Thyroid gland (tissue), 4 donors: ENCODE measurements around the gene HSPB2. TPM values are rescaled to one million over a fixed set of nuclear protein-coding genes. Genes with fewer than 3 reads are reported as not detected.

ENCODE experiments used
- DNase-seq, 2 donors: peaks; one replicate each; pipeline ENCODE4 v3.0.0-alpha.2; 2019
- H3K27ac ChIP-seq, 3 donors: fragments of 200-600 bp; sonication (generic); 1 replicate in 2 of 3; 2 replicates in 1 of 3; pipeline ENCODE4 v1.5.1; 2016 to 2019; ENCODE audit warnings: mild to moderate bottlenecking in 1 of 3, moderate library complexity in 1 of 3
- H3K27me3 ChIP-seq: fragments of 200-600 bp; sonication (generic); one replicate; pipeline ENCODE4 v1.5.1; 2019
- H3K36me3 ChIP-seq, 2 donors: fragments of 200-600 bp; sonication (generic); one replicate each; pipeline ENCODE4 v1.5.1; 2016 to 2019
- H3K4me1 ChIP-seq, 2 donors: fragments of 200-600 bp; sonication (generic); one replicate each; pipeline ENCODE4 v1.5.1; 2017 to 2019
- H3K4me3 ChIP-seq, 3 donors: fragments of 200-600 bp; sonication (generic); replicated peaks in 1 of 3; 1 replicate in 2 of 3; 2 replicates in 1 of 3; pipeline ENCODE4 v1.5.1; 2016; ENCODE audit warnings: mild to moderate bottlenecking in 1 of 3
- H3K9me3 ChIP-seq: fragments of 200-600 bp; sonication (generic); one replicate; pipeline ENCODE4 v1.5.1; 2017
- POLR2A ChIP-seq, 2 donors: fragments of 450-650 bp; IDR thresholded peaks; one replicate each; pipeline ENCODE4 v1.6.1; 2017; ENCODE audit warnings: antibody characterized with exemption in 2 of 2, mild to moderate bottlenecking in 2 of 2, moderate library complexity in 1 of 2
- WGBS, 2 donors: methylation state at CpG; one replicate each; pipeline ENCODE4 v1.1.5; 2017; 5-methylcytosine and 5-hydroxymethylcytosine counted together
- intact Hi-C: fragments of 100-400 bp; cut with DNase I; formaldehyde crosslinking; loops from one replicate; pipeline ENCODE4 v1.15.1; 2023
- total RNA-seq, 4 donors: library from RNA; depleted of rRNA; stranded (reverse); fragments of >200 nt; gene quantifications; one replicate each; pipeline ENCODE4 v1.2.3, GENCODE V29; 2016
- TF ChIP-seq, protein P1 (sequence below), 6 experiments: fragments of 200-600 bp in 3 of 6; fragments of 450-650 bp in 3 of 6; sonication (generic) in 3 of 6; IDR thresholded peaks; one replicate each; pipeline ENCODE4 v1.5.1; 2016 to 2019; ENCODE audit warnings: antibody characterized with exemption in 6 of 6, mild to moderate bottlenecking in 2 of 6, inconsistent platforms in 1 of 6, moderate library complexity in 1 of 6

Gene HSPB2
- total RNA-seq, 4 donors from 2014 or later = 0.22 TPM; not detected in 3

- 5 to 14% methylated on average over 4 of the region's 4 CpGs for WGBS, 2 donors
- H3K4me1 ChIP-seq = peaks cover 67 to 72% of the 10 kb centered on the region in 2 donors
- peaks cover 0 to 7% of the 10 kb centered on the region in 2 donors for H3K36me3 ChIP-seq
- H3K27ac ChIP-seq = peak overlapping the region; percentile 98 to 100 (median 98)
- intact Hi-C loops = no loop called here
- no peaks in the 10 kb centered on the region for H3K9me3 ChIP-seq
- TF ChIP-seq, protein P1, sequence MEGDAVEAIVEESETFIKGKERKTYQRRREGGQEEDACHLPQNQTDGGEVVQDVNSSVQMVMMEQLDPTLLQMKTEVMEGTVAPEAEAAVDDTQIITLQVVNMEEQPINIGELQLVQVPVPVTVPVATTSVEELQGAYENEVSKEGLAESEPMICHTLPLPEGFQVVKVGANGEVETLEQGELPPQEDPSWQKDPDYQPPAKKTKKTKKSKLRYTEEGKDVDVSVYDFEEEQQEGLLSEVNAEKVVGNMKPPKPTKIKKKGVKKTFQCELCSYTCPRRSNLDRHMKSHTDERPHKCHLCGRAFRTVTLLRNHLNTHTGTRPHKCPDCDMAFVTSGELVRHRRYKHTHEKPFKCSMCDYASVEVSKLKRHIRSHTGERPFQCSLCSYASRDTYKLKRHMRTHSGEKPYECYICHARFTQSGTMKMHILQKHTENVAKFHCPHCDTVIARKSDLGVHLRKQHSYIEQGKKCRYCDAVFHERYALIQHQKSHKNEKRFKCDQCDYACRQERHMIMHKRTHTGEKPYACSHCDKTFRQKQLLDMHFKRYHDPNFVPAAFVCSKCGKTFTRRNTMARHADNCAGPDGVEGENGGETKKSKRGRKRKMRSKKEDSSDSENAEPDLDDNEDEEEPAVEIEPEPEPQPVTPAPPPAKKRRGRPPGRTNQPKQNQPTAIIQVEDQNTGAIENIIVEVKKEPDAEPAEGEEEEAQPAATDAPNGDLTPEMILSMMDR (IDR thresholded peaks at IDR 0.05) = no peak
- peak in 1 of 2 donors; percentile 63 for TF ChIP-seq POLR2A (IDR thresholded peaks at IDR 0.05)
- H3K27me3 ChIP-seq = no peaks in the 10 kb centered on the region
- peak overlapping the region in 1 of 3 donors; percentile 45 for H3K4me3 ChIP-seq
- DNase-seq = peak; percentile 68 to 74
Observed at GRCh38 chr11:111913997-111914396, 1.5 kb downstream of the HSPB2 start.

DNA sequence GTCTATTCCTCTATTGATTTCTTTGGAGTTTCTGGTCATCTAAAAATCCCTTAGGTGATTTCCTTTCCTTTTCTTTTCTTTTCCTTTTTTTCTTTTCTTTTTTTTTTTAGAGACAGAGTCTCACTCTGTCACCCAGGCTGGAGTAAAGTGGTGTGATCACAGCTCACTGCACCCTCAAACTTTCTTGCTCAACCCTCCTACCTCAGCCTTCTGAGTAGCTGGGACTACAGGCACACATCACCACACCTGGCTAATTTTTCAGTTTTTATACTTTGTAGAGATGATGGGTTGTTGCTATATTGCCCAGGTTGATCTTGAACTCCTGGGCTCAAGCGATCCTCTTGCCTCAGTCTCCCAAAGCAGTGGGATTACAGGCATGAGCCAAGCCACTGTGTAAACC, 4.2 kb downstream of the HSPB2 start:
- Histone ChIP-seq H3K9me3 (no peaks in the 10 kb centered on the region), H3K36me3 (no peaks in the 10 kb centered on the region), H3K4me1 (peaks cover 59 to 68% of the 10 kb centered on the region in 2 donors), H3K27me3 (no peaks in the 10 kb centered on the region), H3K4me3 (no peak overlapping the region), H3K27ac (peak overlapping the region; percentile 95 to 100 (median 98))
- whole genome bisulfite sequencing, 2 donors = 33 to 44% methylated on average over 1 of the region's 1 CpG
- DNase-seq = peak; percentile 73 to 75
- intact Hi-C loops = no loop called here
- TF ChIP-seq, protein P1 (IDR thresholded peaks at IDR 0.05) = no peak
- peak in 1 of 2 donors; percentile 57 for TF ChIP-seq POLR2A (IDR thresholded peaks at IDR 0.05)

DNA sequence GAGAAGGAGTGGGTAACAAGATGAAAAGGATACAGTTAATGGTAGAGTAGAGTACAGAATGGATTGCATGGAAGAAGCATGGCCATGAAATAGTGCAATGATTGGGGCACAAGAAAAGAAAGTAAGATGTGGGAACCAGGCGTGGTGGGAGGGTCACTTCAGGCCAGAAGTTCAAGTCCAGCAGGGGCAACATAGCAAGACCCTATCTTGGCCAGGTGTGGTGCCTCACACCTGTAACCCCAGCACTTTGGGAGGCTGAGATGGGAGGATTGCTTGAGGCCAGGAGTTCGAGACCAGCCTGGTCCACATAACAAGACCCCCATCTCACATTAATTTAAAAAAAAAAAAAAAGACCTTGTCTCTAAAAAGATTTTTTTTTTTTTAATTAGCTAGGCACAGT, 4.8 kb downstream of the HSPB2 start:
- no peaks in the 10 kb centered on the region for H3K36me3 ChIP-seq
- TF ChIP-seq, protein P1 (IDR thresholded peaks at IDR 0.05) = no peak
- TF ChIP-seq POLR2A (IDR thresholded peaks at IDR 0.05) = no peak
- no peaks in the 10 kb centered on the region for H3K9me3 ChIP-seq
- H3K27ac ChIP-seq = peak overlapping the region; percentile 95 to 100 (median 98)
- no peaks in the 10 kb centered on the region for H3K27me3 ChIP-seq
- intact Hi-C loops = no loop called here
- no peak overlapping the region for H3K4me3 ChIP-seq
- 85 to 98% methylated on average over 2 of the region's 2 CpGs for WGBS, 2 donors
- peaks cover 61 to 69% of the 10 kb centered on the region in 2 donors for H3K4me1 ChIP-seq
- no peak for DNase-seq

- Histone ChIP-seq H3K9me3 (no peaks in the 10 kb centered on the region), H3K27me3 (no peaks in the 10 kb centered on the region), H3K36me3 (no peaks in the 10 kb centered on the region), H3K27ac (peak overlapping the region; percentile 95 to 100 (median 98)), H3K4me1 (peaks cover 60 to 69% of the 10 kb centered on the region in 2 donors), H3K4me3 (no peak overlapping the region)
- intact Hi-C loops = no loop called here
- 83 to 84% methylated on average over 3 of the region's 3 CpGs for WGBS, 2 donors
- no peak for DNase-seq
- TF ChIP-seq POLR2A (IDR thresholded peaks at IDR 0.05) = no peak
Observed at GRCh38 chr11:111917788-111918187, 5.3 kb downstream of the HSPB2 start.

DNA sequence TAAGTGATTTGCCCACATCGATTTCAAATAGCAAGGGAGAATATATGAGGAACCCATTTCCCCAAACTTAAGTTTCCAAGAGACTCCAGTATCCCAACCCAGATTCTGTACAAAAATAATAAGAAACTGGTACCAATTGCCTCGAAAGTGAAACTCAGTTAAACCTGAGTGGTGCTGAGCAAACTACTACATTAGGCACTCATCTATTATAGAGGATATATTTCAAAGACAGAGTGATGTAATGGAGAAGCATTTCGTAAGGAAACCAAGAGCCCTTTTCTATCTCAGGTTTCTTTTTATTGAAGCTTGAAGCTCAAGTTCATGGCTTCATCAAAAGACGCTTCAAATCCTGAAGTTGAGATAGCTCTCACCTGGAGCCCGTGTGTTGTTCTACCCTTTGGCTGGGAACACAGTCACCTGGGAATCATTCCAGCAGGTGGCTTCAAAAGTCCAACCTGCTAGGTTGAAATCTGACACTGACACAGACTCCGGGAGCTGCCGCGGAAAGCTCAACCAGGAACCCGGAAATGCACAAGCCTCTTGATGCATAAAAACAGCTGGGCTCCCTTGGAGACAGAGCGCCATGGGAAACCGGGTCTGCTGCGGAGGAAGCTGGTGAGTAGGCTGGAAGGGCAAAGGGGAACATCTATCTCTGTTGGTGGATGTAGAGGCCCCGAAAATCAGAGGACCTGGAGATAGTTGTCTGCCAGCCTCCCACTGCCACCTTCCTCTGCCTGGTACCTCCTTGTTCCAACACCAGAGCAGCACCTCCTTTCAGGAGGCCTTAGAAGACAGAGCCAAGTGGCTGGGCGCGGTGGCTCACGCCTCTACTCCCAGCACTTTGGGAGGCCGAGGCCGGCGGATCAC, 6.1 kb downstream of the HSPB2 start, which contains the start of gene C11orf52:
Gene C11orf52 (plus strand): TSS at position 524 of the 867 bp plus-strand sequence. CDS start 60 bp downstream, at position 584.
- peaks cover 58 to 67% of the 10 kb centered on the region in 2 donors for H3K4me1 ChIP-seq
- peak; percentile 94 to 96 for DNase-seq
- no peaks in the 10 kb centered on the region for H3K9me3 ChIP-seq
- TF ChIP-seq POLR2A (IDR thresholded peaks at IDR 0.05) = peak; percentile 5 to 96
- TF ChIP-seq, protein P1 (IDR thresholded peaks at IDR 0.05) = peak in 2 of 6 experiments; percentile 9 to 32
- WGBS, 2 donors = 39 to 47% methylated on average over 19 of the region's 19 CpGs
- peak within 1 kb of the TSS; percentile 95 to 100 (median 98) for H3K27ac ChIP-seq
- H3K27me3 ChIP-seq = no peaks in the 10 kb centered on the region
- H3K4me3 ChIP-seq = peak within 1 kb of the TSS in 2 of 3 donors; percentile 21 to 23
- H3K36me3 ChIP-seq = no peaks in the 10 kb centered on the region
- intact Hi-C loops = no loop called here
